ENCODE data around the gene GYPA.
"Not testable (repeated sequence)": the region's sequence is repeated elsewhere in the genome, so short reads cannot be mapped to it uniquely, and the experiment has no call there.

DNA sequence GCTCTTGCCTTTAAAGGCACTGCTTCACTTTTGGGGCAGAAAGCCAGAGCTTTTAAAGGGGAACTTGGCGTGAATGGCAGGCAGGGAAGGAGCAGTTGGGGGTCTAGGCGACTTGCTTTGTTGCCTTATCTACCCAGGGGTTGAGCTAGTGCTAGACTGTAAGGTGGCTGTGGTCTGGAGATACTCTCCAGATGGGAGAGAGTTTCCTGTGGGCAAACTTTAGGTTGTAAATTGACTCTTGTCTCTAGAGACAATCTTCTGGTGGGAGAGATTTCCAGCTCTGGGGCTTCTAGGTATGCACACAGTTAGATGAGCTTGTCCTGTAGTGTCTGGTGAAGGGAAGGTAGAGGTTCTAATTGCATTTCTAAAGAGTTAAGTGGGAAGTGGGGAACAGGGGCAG lies 61.8 kb downstream of the GYPA start:
- TF ChIP-seq EZH2 (optimal IDR thresholded peaks at IDR 0.05; ENCODE audit: low read depth, low read length); EZH2phosphoT487 (IDR thresholded peaks at IDR 0.05; ENCODE audit: low read length): not testable (repeated sequence)
- TF ChIP-seq, protein P1, sequence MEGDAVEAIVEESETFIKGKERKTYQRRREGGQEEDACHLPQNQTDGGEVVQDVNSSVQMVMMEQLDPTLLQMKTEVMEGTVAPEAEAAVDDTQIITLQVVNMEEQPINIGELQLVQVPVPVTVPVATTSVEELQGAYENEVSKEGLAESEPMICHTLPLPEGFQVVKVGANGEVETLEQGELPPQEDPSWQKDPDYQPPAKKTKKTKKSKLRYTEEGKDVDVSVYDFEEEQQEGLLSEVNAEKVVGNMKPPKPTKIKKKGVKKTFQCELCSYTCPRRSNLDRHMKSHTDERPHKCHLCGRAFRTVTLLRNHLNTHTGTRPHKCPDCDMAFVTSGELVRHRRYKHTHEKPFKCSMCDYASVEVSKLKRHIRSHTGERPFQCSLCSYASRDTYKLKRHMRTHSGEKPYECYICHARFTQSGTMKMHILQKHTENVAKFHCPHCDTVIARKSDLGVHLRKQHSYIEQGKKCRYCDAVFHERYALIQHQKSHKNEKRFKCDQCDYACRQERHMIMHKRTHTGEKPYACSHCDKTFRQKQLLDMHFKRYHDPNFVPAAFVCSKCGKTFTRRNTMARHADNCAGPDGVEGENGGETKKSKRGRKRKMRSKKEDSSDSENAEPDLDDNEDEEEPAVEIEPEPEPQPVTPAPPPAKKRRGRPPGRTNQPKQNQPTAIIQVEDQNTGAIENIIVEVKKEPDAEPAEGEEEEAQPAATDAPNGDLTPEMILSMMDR (IDR thresholded peaks at IDR 0.05; ENCODE audit: low read length): not testable (repeated sequence)
